ENCODE measurements around the gene TPMT. TPM values are rescaled to one million over a fixed set of nuclear protein-coding genes. Genes with fewer than 3 reads are reported as not detected.

Gene TPMT
- 15.7 TPM for total RNA-seq

GRCh38 chr6:18154507-18155149, at the start of gene TPMT:
Gene TPMT (minus strand): TSS chr6:18155077. CDS start chr6:18149127, 5,950 bp downstream.

GRCh38 chr6:18155150-18155863, 430 bp upstream of the TPMT start, which contains the start of gene KDM1B:
Gene KDM1B (plus strand): TSS chr6:18155422. CDS start chr6:18159896, 4,474 bp downstream.

DNA sequence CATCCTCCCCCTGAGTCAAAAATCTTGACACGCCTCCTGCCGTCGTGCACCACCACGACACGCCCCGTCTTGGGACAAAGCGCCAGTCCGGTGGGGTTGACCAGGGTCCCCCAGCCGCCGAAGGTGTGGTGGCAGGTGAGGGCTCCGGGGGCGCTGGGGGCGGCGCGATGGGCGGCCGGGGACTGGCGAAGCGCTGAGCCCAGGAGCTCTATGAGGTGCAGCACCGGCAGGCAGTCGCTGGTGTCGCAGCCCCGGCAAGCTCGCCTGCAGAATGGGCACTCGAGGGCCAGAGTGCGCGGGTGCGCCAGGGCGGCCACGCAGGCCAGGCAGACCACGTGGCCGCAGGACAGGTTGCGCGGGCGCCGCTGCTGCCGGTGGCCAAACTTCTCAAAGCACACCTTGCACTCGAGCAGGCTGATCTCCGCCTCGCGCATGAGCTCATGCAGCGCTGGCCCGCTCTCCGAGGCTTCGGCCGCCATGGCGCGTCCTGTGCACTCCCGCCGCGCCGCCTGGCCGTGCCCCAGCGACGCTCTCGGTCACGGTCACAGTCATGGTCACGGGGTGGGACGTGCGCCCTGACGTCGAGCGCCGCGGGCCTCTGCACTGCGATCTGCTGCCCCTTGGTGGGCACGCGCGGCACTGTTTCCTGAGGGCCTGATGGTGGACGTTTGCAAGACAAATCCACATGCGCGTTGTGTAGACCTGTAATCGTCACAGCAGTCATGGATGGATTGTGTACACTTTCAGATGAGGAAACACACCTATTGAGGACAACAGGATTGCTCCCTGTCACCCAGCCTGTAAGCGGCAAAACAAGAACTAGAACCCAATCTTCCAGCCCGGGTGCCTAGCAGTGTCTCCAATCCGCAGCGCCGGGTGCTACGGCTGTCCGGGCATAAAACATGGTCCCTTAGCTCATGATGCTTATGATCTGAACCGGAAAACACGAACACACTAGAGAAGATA, 32.5 kb downstream of the TPMT start, which contains the start of gene NHLRC1:
Gene NHLRC1, minus strand, starts transcription at position 550 of the 966 bp plus-strand sequence. Its CDS starts 71 bp downstream, at position 479.

Other genes starting within 250 kb of the TPMT start
- gene KIF13A, start 167.4 kb downstream of the TPMT start, total RNA-seq: 35.5 TPM
- gene NHLRC1, start 32.4 kb downstream of the TPMT start, total RNA-seq: 4.4 TPM
- gene KDM1B, start 345 bp upstream of the TPMT start, total RNA-seq: 48.2 TPM
- gene DEK, start 109.5 kb upstream of the TPMT start, total RNA-seq: 143 TPM
- 6.0 TPM for gene RNF144B, start 232.3 kb upstream of the TPMT start, total RNA-seq